HG03060 (cell line): ENCODE results near the gene TEDC1.
"Not testable (repeated sequence)": the region's sequence is repeated elsewhere in the genome, so short reads cannot be mapped to it uniquely, and the experiment has no call there.

ENCODE experiments used
- ATAC-seq: cut with Tn5 transposase; IDR thresholded peaks from one replicate; pipeline ENCODE4 v1.9.1; 2021; ENCODE audit warnings: low read depth, moderate number of reproducible peaks; ENCODE audit not compliant: unreplicated experiment

Gene TEDC1

GRCh38 chr14:105533811-105534498 lies 42.9 kb downstream of the TEDC1 start:
- ATAC-seq = no peak

- no peak for ATAC-seq
These were observed 43.5 kb downstream of the TEDC1 start for GRCh38 chr14:105534586-105534985.

- no peak for ATAC-seq
These were observed 45.0 kb downstream of the TEDC1 start for GRCh38 chr14:105536051-105536450.

- ATAC-seq = no peak
These were observed 45.9 kb downstream of the TEDC1 start for GRCh38 chr14:105536691-105537579.

GRCh38 chr14:105537580-105538474 lies 46.8 kb downstream of the TEDC1 start:
- ATAC-seq = no peak

GRCh38 chr14:105538481-105539049 lies 47.5 kb downstream of the TEDC1 start:
- ATAC-seq = no peak

- ATAC-seq = no peak
These were observed 49.8 kb downstream of the TEDC1 start for GRCh38 chr14:105540811-105541210.

- no peak for ATAC-seq
These were observed 50.3 kb downstream of the TEDC1 start for GRCh38 chr14:105541218-105541875.

- not testable (repeated sequence) for ATAC-seq
These were observed 54.6 kb downstream of the TEDC1 start for GRCh38 chr14:105545676-105546075.

- ATAC-seq = not testable (repeated sequence)
These were observed 55.4 kb downstream of the TEDC1 start for GRCh38 chr14:105546410-105546809.

GRCh38 chr14:105547072-105547471 lies 56.0 kb downstream of the TEDC1 start:
- not testable (repeated sequence) for ATAC-seq

- ATAC-seq = no peak
These were observed 56.7 kb downstream of the TEDC1 start for GRCh38 chr14:105547741-105548169.
